ENCODE measurements around the gene NUS1. TPM values are rescaled to one million over a fixed set of nuclear protein-coding genes. Genes with fewer than 3 reads are reported as not detected.
A peak's percentile ranks its signal among the peaks of the same experiment; 100 is the strongest.
"Not testable (repeated sequence)": the region's sequence is repeated elsewhere in the genome, so short reads cannot be mapped to it uniquely, and the experiment has no call there.

The NUS1 gene
- total RNA-seq, 1 donor from 2014 or later = 31.6 TPM

GRCh38 chr6:117653949-117654348, 21.3 kb upstream of the NUS1 start:
- no peak for TF ChIP-seq CTCF (IDR thresholded peaks at IDR 0.05)
- DNase-seq (ENCODE audit: low spot score) = no peak
- H3K36me3 Mint-ChIP-seq (ENCODE audit: low read depth) = peaks cover 2% of the 10 kb centered on the region
- H3K4me1 Mint-ChIP-seq (ENCODE audit: low read depth) = no peaks in the 10 kb centered on the region
- no peak overlapping the region for H3K27ac Mint-ChIP-seq (ENCODE audit: unreplicated experiment)
- H3K4me3 Mint-ChIP-seq (ENCODE audit: unreplicated experiment) = no peak overlapping the region
- H3K27me3 Mint-ChIP-seq (ENCODE audit: low read depth) = no peaks in the 10 kb centered on the region
- H3K9me3 Mint-ChIP-seq (ENCODE audit: low read depth) = peaks cover 4% of the 10 kb centered on the region

- no peak overlapping the region for H3K27ac Mint-ChIP-seq (ENCODE audit: unreplicated experiment)
- H3K4me3 Mint-ChIP-seq (ENCODE audit: unreplicated experiment) = no peak overlapping the region
- TF ChIP-seq CTCF (IDR thresholded peaks at IDR 0.05) = no peak
- H3K36me3 Mint-ChIP-seq (ENCODE audit: low read depth) = no peaks in the 10 kb centered on the region
- H3K27me3 Mint-ChIP-seq (ENCODE audit: low read depth) = no peaks in the 10 kb centered on the region
- no peak for DNase-seq (ENCODE audit: low spot score)
- no peaks in the 10 kb centered on the region for H3K4me1 Mint-ChIP-seq (ENCODE audit: low read depth)
- peaks cover 4% of the 10 kb centered on the region for H3K9me3 Mint-ChIP-seq (ENCODE audit: low read depth)
These were observed 19.9 kb upstream of the NUS1 start for GRCh38 chr6:117655380-117655779.

- TF ChIP-seq CTCF (IDR thresholded peaks at IDR 0.05) = no peak
- no peaks in the 10 kb centered on the region for H3K36me3 Mint-ChIP-seq (ENCODE audit: low read depth)
- no peaks in the 10 kb centered on the region for H3K4me1 Mint-ChIP-seq (ENCODE audit: low read depth)
- DNase-seq (ENCODE audit: low spot score) = no peak
- H3K4me3 Mint-ChIP-seq (ENCODE audit: unreplicated experiment) = no peak overlapping the region
- no peaks in the 10 kb centered on the region for H3K27me3 Mint-ChIP-seq (ENCODE audit: low read depth)
- H3K27ac Mint-ChIP-seq (ENCODE audit: unreplicated experiment) = no peak overlapping the region
- H3K9me3 Mint-ChIP-seq (ENCODE audit: low read depth) = no peaks in the 10 kb centered on the region
These were observed 8.4 kb upstream of the NUS1 start for GRCh38 chr6:117666881-117667280.

- no peak for TF ChIP-seq CTCF (IDR thresholded peaks at IDR 0.05)
- no peak overlapping the region for H3K27ac Mint-ChIP-seq (ENCODE audit: unreplicated experiment)
- H3K27me3 Mint-ChIP-seq (ENCODE audit: low read depth) = no peaks in the 10 kb centered on the region
- DNase-seq (ENCODE audit: low spot score) = no peak
- no peaks in the 10 kb centered on the region for H3K36me3 Mint-ChIP-seq (ENCODE audit: low read depth)
- H3K4me3 Mint-ChIP-seq (ENCODE audit: unreplicated experiment) = no peak overlapping the region
- no peaks in the 10 kb centered on the region for H3K4me1 Mint-ChIP-seq (ENCODE audit: low read depth)
- no peaks in the 10 kb centered on the region for H3K9me3 Mint-ChIP-seq (ENCODE audit: low read depth)
These were observed 6.5 kb upstream of the NUS1 start for GRCh38 chr6:117668736-117669135.

GRCh38 chr6:117674503-117674902, 766 bp upstream of the NUS1 start:
- DNase-seq (ENCODE audit: low spot score) = no peak
- Mint-ChIP-seq H3K27ac (ENCODE audit: unreplicated experiment) (no peak overlapping the region), H3K36me3 (ENCODE audit: low read depth) (peaks cover 2% of the 10 kb centered on the region), H3K4me3 (ENCODE audit: unreplicated experiment) (peak overlapping the region; percentile 85), H3K4me1 (ENCODE audit: low read depth) (peaks cover 42% of the 10 kb centered on the region), H3K27me3 (ENCODE audit: low read depth) (no peaks in the 10 kb centered on the region), H3K9me3 (ENCODE audit: low read depth) (peaks cover 2% of the 10 kb centered on the region)
- no peak for TF ChIP-seq CTCF (IDR thresholded peaks at IDR 0.05)

- DNase-seq (ENCODE audit: low spot score); H3K9me3 Mint-ChIP-seq (ENCODE audit: low read depth); H3K36me3 Mint-ChIP-seq (ENCODE audit: low read depth); H3K27me3 Mint-ChIP-seq (ENCODE audit: low read depth): not testable (repeated sequence)
- Mint-ChIP-seq H3K4me1 (ENCODE audit: low read depth) (peaks cover 55% of the 10 kb centered on the region), H3K27ac (ENCODE audit: unreplicated experiment) (peak overlapping the region; percentile 89), H3K4me3 (ENCODE audit: unreplicated experiment) (peak overlapping the region; percentile 85)
These were observed 511 bp downstream of the NUS1 start for GRCh38 chr6:117675658-117676301.

Data from chondrocyte (in vitro differentiated cells).